Activated CD4-positive, alpha-beta memory T cell treated with anti-CD3 and anti-CD28 coated beads, Interleukin-2, amount 10 ng/mL, durations not matched to agents 7 days and 5 days (primary cell): Measurements from ENCODE around the gene LDLRAD4. TPM values are rescaled to one million over a fixed set of nuclear protein-coding genes. Genes with fewer than 3 reads are reported as not detected.

Experiments used
- CTCF ChIA-PET: fragments of 350-600 bp; sonication (Branson Sonifier 250); formaldehyde crosslinking; loops from one replicate; lab custom pipeline; 2021; ENCODE audit warnings: antibody characterized with exemption, inconsistent platforms; lab: Charles Lee
- POLR2A ChIA-PET: fragments of 350-600 bp; sonication (Branson Sonifier 250); formaldehyde crosslinking; loops from one replicate; lab custom pipeline; 2021; ENCODE audit warnings: antibody characterized with exemption; lab: Charles Lee
- DNase-seq: peaks from one replicate; pipeline ENCODE4 v3.0.0-alpha.2; 2020
- H3K27ac Mint-ChIP-seq: one replicate; pipeline ENCODE4 v1.8.0; 2021; ENCODE audit warnings: mild to moderate bottlenecking, mixed read lengths
- H3K27me3 Mint-ChIP-seq: one replicate; pipeline ENCODE4 v1.8.0; 2021; ENCODE audit warnings: mixed read lengths
- H3K36me3 Mint-ChIP-seq: one replicate; pipeline ENCODE4 v1.8.0; 2021; ENCODE audit warnings: low read depth, mixed read lengths
- H3K4me1 Mint-ChIP-seq: one replicate; pipeline ENCODE4 v1.8.0; 2021; ENCODE audit warnings: mixed read lengths
- H3K4me3 Mint-ChIP-seq: one replicate; pipeline ENCODE4 v1.8.0; 2021; ENCODE audit warnings: mild to moderate bottlenecking, mixed read lengths
- H3K9me3 Mint-ChIP-seq: one replicate; pipeline ENCODE4 v1.8.0; 2021; ENCODE audit warnings: mixed read lengths
- total RNA-seq, 2 experiments: library from RNA; stranded (reverse); gene quantifications; one replicate each; pipeline ENCODE4 v1.2.3, GENCODE V29; 2021

The LDLRAD4 gene
- total RNA-seq, 2 experiments from 2014 or later, result 19.1 to 22.4 TPM

DNA sequence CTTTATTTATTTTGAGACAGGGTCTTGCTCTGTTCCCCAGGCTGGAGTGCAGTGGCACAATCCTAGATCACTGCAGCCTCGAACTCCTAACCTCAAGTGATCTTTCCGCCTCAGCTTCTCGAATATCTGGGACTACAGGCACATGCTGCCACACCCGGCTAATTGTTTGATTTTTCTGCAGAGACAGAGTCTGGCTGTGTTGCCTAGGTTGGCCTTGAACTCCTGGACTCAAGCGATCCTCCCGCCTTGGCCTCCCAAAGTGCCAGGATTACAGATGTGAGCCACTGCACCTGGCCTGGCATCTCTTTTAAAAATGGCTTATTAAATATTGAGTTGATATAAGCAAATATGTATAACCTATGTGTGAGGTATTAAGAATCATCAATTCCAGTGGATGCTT lies 298.3 kb downstream of the LDLRAD4 start:
- H3K27me3 Mint-ChIP-seq, result no peaks in the 10 kb centered on the region
- no peak overlapping the region for H3K4me3 Mint-ChIP-seq
- ChIA-PET CTCF (interaction anchor here (1.3 kb wide), 1 partner anchor 9 kb away, joined by 3 read pairs; no protein-coding TSS in a partner anchor), POLR2A (no interaction called here)
- peaks cover 12% of the 10 kb centered on the region for H3K9me3 Mint-ChIP-seq
- H3K4me1 Mint-ChIP-seq, result peaks cover 8% of the 10 kb centered on the region
- H3K27ac Mint-ChIP-seq, result no peak overlapping the region
- no peak for DNase-seq
- H3K36me3 Mint-ChIP-seq, result peaks cover 20% of the 10 kb centered on the region

DNA sequence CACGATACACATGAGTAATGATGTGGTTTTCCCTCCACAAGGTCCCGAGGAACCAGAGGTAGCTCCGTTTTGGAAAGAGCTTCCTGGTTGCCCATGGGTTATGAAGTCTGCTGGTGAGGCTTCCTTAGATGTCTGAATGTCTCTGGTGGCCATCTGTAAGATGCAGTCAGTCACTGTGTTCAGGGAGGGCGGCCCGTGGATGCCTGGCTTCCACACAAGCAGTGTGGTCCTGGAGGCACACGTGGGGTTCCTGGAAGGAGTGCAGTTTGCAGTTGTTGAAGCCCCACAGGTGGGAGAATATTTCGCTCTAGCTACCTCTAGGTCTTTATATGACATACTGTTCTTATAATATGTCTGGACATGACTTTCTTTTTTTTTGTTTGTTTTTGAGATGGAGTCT lies 298.8 kb downstream of the LDLRAD4 start:
- no peak for DNase-seq
- Mint-ChIP-seq H3K27me3 (no peaks in the 10 kb centered on the region), H3K36me3 (peaks cover 20% of the 10 kb centered on the region), H3K9me3 (peaks cover 12% of the 10 kb centered on the region), H3K4me1 (peaks cover 3% of the 10 kb centered on the region), H3K4me3 (no peak overlapping the region), H3K27ac (no peak overlapping the region)
- POLR2A ChIA-PET, result no interaction called here
- CTCF ChIA-PET, result interaction anchor here (1.3 kb wide), 1 partner anchor 9 kb away, joined by 3 read pairs; no protein-coding TSS in a partner anchor

DNA sequence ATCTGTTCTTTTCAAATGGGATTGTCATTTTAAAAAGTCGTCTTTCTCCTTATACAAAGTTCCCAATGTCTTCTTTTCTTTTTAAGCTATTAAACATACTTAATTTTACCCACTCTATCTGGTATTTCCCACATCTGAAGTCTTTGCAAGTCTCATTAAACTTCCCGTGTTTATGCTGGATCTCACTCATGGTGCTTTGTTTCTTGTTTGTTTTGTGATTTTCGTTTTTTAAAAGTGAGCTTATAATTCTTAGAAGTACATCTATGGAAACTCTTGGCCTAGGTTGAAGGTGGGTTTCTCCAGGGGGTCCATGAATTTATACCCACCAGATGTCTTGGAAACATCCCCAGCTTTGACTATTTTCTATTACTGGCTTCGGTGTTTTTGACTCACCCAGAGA lies 299.8 kb downstream of the LDLRAD4 start:
- ChIA-PET CTCF (interaction anchor here (0.8 to 1.4 kb wide), 4 partner anchors 10 to 302 kb away, joined by 3 to 4 read pairs (median 3); no protein-coding TSS in a partner anchor), POLR2A (no interaction called here)
- H3K4me3 Mint-ChIP-seq, result no peak overlapping the region
- DNase-seq, result no peak
- H3K9me3 Mint-ChIP-seq, result peaks cover 12% of the 10 kb centered on the region
- H3K4me1 Mint-ChIP-seq, result no peaks in the 10 kb centered on the region
- H3K27ac Mint-ChIP-seq, result no peak overlapping the region
- peaks cover 20% of the 10 kb centered on the region for H3K36me3 Mint-ChIP-seq
- no peaks in the 10 kb centered on the region for H3K27me3 Mint-ChIP-seq

DNA sequence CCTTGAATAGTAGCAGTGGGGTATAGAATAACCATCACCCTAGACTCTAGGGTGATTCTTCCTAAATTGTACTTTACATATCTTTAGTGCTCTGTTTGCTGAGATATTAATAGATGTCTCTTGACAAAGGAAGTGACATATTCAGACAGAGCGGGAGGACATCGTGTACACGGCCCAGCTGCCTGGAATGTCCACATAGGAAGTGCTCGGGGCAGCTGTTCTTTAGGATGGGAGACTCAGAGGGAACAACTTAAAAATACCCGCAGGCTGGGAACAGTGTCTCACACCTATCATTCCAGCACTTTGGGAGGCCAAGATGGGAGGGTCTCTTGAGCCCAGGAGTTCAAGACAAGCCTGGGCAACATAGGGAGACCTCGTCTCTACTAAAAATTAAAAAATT lies 301.7 kb downstream of the LDLRAD4 start:
- no peak for DNase-seq
- H3K4me3 Mint-ChIP-seq, result no peak overlapping the region
- H3K9me3 Mint-ChIP-seq, result peaks cover 12% of the 10 kb centered on the region
- no peaks in the 10 kb centered on the region for H3K27me3 Mint-ChIP-seq
- H3K4me1 Mint-ChIP-seq, result no peaks in the 10 kb centered on the region
- ChIA-PET POLR2A (no interaction called here), CTCF (no interaction called here)
- peaks cover 20% of the 10 kb centered on the region for H3K36me3 Mint-ChIP-seq
- no peak overlapping the region for H3K27ac Mint-ChIP-seq

DNA sequence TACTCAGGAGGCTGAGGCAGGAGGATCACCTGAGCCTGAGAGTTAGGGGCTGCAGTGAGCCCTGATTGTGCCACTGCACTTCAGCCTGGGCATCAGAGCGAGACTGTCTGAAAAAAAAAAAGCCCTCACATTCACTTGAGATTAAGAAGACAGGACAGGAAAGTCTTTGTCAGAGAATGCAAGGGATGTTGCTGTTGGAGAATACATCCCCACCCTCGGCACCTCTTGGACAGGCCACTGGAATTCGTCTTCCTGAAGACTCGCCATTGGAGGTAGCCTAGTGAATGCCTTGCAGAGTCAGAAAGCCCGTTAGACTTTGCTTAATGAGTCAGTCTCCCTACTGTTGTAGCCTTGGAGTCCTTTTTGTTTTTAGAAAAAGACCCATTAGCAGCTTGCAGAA lies 302.2 kb downstream of the LDLRAD4 start:
- H3K27me3 Mint-ChIP-seq, result no peaks in the 10 kb centered on the region
- H3K4me3 Mint-ChIP-seq, result no peak overlapping the region
- ChIA-PET CTCF (interaction anchor here (0.6 kb wide), 1 partner anchor 19 kb away, joined by 3 read pairs; no protein-coding TSS in a partner anchor), POLR2A (no interaction called here)
- H3K36me3 Mint-ChIP-seq, result peaks cover 20% of the 10 kb centered on the region
- H3K9me3 Mint-ChIP-seq, result peaks cover 12% of the 10 kb centered on the region
- DNase-seq, result no peak
- H3K27ac Mint-ChIP-seq, result no peak overlapping the region
- H3K4me1 Mint-ChIP-seq, result no peaks in the 10 kb centered on the region

DNA sequence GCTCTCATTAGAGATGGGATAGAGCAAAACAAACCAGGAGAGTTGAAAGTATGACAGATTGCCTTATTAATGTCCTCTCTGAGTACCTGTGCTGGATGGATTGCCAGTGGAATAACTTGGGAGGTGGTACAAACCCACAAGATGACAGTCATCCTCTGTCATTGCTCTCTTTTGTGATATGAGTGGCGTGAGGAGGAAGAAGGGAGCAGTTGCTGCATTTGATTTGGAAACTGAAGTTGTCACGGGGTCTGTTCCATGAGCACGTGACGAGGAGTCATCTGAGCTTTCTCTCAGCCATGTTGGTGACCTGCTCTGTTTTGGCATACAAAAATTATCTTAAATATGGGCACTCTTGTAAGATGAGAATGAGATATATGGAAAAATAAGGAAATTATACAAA lies 302.9 kb downstream of the LDLRAD4 start:
- Mint-ChIP-seq H3K9me3 (peaks cover 12% of the 10 kb centered on the region), H3K4me3 (no peak overlapping the region), H3K27me3 (no peaks in the 10 kb centered on the region), H3K4me1 (no peaks in the 10 kb centered on the region), H3K36me3 (peaks cover 18% of the 10 kb centered on the region), H3K27ac (no peak overlapping the region)
- CTCF ChIA-PET, result interaction anchor here (0.6 kb wide), 1 partner anchor 20 kb away, joined by 3 read pairs; no protein-coding TSS in a partner anchor
- POLR2A ChIA-PET, result no interaction called here
- DNase-seq, result no peak

DNA sequence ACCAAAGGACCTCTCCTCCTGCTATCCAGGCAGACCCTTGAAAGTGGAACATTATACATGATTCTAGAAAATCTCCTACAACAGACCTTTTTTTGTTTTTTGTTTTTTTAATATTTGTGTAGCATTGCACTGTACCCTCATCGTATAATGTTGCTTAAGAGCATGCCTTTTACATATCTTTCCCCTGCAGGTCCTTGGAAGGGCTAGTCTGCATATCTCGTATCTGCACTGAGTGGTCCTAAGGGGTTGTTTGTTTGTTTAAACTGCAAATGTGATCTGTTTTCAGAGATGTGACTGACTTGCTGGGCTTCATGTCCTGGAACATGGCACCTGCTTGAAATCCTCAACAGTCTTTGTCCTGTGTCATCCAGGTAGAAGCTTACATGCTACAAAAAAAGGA lies 303.7 kb downstream of the LDLRAD4 start:
- ChIA-PET POLR2A (no interaction called here), CTCF (no interaction called here)
- no peak for DNase-seq
- H3K27ac Mint-ChIP-seq, result no peak overlapping the region
- H3K4me3 Mint-ChIP-seq, result no peak overlapping the region
- H3K36me3 Mint-ChIP-seq, result peaks cover 13% of the 10 kb centered on the region
- H3K4me1 Mint-ChIP-seq, result no peaks in the 10 kb centered on the region
- H3K9me3 Mint-ChIP-seq, result peaks cover 12% of the 10 kb centered on the region
- no peaks in the 10 kb centered on the region for H3K27me3 Mint-ChIP-seq

DNA sequence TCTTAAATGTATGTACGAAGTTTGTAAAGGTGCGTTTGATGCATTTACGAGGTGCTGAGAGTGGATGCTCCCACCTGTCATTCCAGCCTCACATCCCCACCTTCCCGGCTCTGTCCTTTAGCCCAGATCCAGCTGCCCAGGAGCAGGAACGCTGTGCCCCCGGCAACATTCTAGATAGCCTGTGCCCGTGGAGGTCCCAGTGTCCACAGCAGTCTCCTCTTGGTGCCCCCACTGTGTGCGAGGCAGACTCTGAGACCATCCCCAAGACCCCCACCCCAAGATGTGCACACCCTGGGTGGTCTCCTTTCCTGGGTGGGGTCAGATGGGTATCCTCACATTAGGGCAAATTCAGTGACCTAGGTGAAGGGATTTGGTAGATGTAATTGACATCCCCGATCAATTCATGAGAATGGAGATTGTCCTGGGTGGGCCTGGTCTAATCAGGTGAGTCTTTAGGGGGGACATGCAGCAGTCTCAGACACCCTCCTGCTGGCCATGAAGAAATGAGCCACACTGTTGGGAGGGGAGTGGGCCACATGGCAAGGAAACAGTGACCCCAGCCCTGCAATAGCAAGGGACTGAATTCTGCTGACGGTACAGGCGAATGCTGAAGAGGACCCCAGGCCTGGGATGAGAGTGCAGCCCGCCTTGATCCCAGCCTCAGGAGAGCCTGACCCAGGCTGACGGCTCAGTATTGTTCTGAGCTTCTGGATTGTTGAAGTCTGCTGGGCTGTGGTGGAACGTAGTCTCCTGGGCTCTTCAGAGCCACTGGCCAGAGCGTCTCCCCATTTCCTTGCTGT lies 304.5 kb downstream of the LDLRAD4 start:
- Mint-ChIP-seq H3K9me3 (peaks cover 9% of the 10 kb centered on the region), H3K4me1 (no peaks in the 10 kb centered on the region), H3K27ac (no peak overlapping the region), H3K27me3 (no peaks in the 10 kb centered on the region), H3K36me3 (peaks cover 7% of the 10 kb centered on the region), H3K4me3 (no peak overlapping the region)
- ChIA-PET CTCF (interaction anchor here (2.1 kb wide), 1 partner anchor 307 kb away, joined by 8 read pairs; no protein-coding TSS in a partner anchor), POLR2A (no interaction called here)
- DNase-seq, result no peak

DNA sequence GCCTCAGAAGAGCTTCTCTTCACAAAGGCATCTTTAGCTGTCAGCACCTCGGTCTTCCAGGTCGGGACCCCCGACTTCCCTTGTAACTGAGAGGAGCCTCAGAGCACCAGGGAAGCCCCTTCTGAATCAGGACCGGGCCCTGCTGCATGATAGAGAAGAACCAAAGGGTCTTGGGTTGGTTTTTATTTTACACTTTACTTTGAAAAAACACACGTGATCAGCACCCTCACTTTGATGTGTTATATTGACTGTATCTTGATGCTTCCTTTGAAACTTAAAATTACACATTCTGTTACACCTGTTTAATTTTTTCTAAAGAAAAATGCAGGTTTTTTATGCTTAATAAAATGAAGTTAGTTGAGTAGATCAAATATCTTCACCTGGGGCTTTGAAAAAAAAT lies 305.5 kb downstream of the LDLRAD4 start:
- H3K4me1 Mint-ChIP-seq, result no peaks in the 10 kb centered on the region
- POLR2A ChIA-PET, result no interaction called here
- no peak overlapping the region for H3K4me3 Mint-ChIP-seq
- peaks cover 2% of the 10 kb centered on the region for H3K9me3 Mint-ChIP-seq
- H3K27me3 Mint-ChIP-seq, result no peaks in the 10 kb centered on the region
- H3K27ac Mint-ChIP-seq, result no peak overlapping the region
- no peak for DNase-seq
- H3K36me3 Mint-ChIP-seq, result no peaks in the 10 kb centered on the region
- CTCF ChIA-PET, result interaction anchor here (1.3 to 2.1 kb wide), 2 partner anchors 22 to 308 kb away, joined by 3 to 8 read pairs; no protein-coding TSS in a partner anchor

DNA sequence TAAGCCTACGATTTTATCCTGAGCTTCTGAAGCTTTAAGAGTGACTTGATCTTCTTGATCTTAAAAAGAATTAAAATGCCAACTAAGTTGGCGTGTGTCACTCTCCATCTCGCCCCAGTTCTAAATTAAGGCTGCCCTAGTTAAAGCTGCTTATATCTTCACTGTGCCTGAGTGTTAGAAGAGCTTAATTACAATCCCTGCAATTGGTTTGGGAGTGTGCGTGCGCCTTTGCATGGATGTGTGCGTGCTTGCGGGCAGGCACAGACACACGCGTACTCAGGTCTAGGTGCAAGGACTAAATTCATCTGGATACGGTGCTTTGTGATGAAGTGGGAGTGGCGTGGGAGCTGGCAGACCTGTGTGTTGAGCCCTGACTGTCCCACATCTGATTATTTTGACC lies 306.3 kb downstream of the LDLRAD4 start:
- H3K36me3 Mint-ChIP-seq, result no peaks in the 10 kb centered on the region
- POLR2A ChIA-PET, result no interaction called here

DNA sequence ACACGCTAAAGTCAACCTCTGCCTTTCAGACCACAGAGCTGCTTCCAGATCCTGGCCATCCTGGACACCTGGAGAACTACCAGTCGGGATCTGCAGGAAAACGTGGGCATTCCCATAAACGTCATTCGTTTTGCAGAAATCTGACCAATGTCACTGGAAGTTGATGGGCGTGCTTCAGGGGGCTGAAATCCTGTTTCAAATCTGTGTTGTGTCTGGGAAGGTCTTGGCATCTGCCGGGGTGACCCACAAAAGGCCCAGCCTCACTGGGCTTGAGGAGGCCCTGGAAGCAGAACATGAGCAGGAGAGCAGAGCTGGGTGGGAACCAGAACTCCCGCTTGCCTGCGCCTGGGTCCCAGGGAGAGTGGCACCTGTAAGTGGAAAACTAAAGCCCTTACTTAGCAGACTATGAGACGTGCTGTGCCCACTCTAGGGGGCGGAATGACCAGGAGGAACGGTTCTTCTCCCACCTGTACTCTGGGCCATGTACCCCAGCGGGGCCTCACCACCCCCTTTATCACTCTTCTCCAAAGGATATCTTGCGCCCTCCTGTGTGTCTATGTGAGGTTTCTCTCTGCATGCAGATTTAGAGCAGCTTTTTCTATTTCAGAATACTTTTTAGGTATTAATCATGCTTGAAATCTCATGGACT lies 306.9 kb downstream of the LDLRAD4 start:
- no peak for DNase-seq
- ChIA-PET POLR2A (interaction anchor here (0.6 kb wide), 1 partner anchor 10 kb away, joined by 3 read pairs; no protein-coding TSS in a partner anchor), CTCF (interaction anchor here (1.3 to 2.1 kb wide), 2 partner anchors 24 to 309 kb away, joined by 3 to 8 read pairs; no protein-coding TSS in a partner anchor)
- H3K4me1 Mint-ChIP-seq, result no peaks in the 10 kb centered on the region
- no peak overlapping the region for H3K4me3 Mint-ChIP-seq
- no peaks in the 10 kb centered on the region for H3K9me3 Mint-ChIP-seq
- no peaks in the 10 kb centered on the region for H3K27me3 Mint-ChIP-seq
- no peaks in the 10 kb centered on the region for H3K36me3 Mint-ChIP-seq
- H3K27ac Mint-ChIP-seq, result no peak overlapping the region

More for the DNA sequence above, 306.3 kb downstream of the LDLRAD4 start:
- H3K27ac Mint-ChIP-seq, result no peak overlapping the region
- no peaks in the 10 kb centered on the region for H3K27me3 Mint-ChIP-seq
- H3K4me3 Mint-ChIP-seq, result no peak overlapping the region
- no peak for DNase-seq
- no peaks in the 10 kb centered on the region for H3K4me1 Mint-ChIP-seq
- H3K9me3 Mint-ChIP-seq, result no peaks in the 10 kb centered on the region
- CTCF ChIA-PET, result interaction anchor here (1.3 to 2.1 kb wide), 2 partner anchors 23 to 309 kb away, joined by 3 to 8 read pairs; no protein-coding TSS in a partner anchor

DNA sequence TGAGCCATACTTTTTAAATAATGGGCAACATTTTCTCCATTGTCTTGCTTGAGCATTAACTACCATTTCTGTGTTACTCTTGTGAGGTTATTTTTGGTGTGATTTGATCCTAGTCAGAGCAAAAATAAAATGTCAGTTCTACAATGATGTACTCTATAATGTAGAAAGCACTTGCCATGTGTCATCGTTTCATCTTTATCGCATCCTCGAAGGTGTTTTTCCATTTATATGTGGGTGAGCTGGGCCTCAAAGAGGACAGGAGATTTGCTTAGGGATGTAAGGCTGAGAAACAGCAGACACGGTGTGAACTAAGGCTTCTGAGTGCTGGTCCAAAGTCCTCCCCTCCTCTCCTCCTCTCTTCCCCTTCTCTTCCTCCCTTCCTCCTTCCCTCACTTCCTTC lies 308.0 kb downstream of the LDLRAD4 start:
- H3K36me3 Mint-ChIP-seq, result no peaks in the 10 kb centered on the region
- DNase-seq, result no peak
- CTCF ChIA-PET, result no interaction called here
- H3K27ac Mint-ChIP-seq, result no peak overlapping the region
- POLR2A ChIA-PET, result no interaction called here
- no peaks in the 10 kb centered on the region for H3K4me1 Mint-ChIP-seq
- no peaks in the 10 kb centered on the region for H3K9me3 Mint-ChIP-seq
- H3K27me3 Mint-ChIP-seq, result no peaks in the 10 kb centered on the region
- no peak overlapping the region for H3K4me3 Mint-ChIP-seq

DNA sequence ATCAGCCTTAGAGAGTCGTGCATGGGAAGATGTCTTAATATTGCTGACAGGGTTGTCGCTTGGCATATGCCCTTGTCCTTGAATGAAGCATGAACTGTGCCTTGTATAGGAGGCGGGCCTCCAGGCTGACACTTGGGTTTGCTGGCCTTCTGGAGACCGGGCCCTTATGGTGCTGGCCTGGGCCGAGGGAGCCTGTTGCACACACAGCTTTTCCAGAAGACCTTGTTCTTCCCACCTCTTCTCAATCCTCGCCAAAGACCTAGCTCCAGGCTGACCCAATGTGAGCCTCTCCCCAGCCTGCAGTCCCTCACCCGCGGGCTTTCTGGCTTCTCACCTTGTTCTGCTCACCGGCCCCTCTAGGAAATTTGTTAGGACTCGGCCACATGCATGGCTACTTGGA lies 308.7 kb downstream of the LDLRAD4 start:
- Mint-ChIP-seq H3K36me3 (no peaks in the 10 kb centered on the region), H3K27me3 (no peaks in the 10 kb centered on the region), H3K4me1 (no peaks in the 10 kb centered on the region), H3K27ac (no peak overlapping the region), H3K9me3 (no peaks in the 10 kb centered on the region), H3K4me3 (no peak overlapping the region)
- ChIA-PET POLR2A (no interaction called here), CTCF (no interaction called here)
- no peak for DNase-seq
